ENCODE data around the gene ESR1.
A peak's percentile ranks its signal among the peaks of the same experiment; 100 is the strongest.
"Not testable (repeated sequence)": the region's sequence is repeated elsewhere in the genome, so short reads cannot be mapped to it uniquely, and the experiment has no call there.

ESR1 gene

GRCh38 chr6:152098683-152099082 is 291.2 kb downstream of the ESR1 start:
- DNase-seq, result no peak

DNA sequence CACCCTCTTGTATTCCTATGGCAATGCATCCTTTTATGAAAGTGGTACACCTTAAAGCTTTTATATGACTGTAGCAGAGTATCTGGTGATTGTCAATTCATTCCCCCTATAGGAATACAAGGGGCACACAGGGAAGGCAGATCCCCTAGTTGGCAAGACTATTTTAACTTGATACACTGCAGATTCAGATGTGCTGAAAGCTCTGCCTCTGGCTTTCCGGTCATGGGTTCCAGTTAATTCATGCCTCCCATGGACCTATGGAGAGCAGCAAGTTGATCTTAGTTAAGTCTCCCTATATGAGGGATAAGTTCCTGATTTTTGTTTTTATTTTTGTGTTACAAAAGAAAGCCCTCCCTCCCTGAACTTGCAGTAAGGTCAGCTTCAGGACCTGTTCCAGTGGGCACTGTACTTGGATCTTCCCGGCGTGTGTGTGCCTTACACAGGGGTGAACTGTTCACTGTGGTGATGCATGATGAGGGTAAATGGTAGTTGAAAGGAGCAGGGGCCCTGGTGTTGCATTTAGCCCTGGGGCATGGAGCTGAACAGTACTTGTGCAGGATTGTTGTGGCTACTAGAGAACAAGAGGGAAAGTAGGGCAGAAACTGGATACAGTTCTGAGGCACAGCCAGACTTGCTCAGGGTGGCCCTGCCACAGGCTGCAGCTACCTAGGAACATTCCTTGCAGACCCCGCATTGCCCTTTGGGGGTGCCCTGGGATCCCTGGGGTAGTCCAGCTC is 292.1 kb downstream of the ESR1 start:
- no peak for DNase-seq

DNA sequence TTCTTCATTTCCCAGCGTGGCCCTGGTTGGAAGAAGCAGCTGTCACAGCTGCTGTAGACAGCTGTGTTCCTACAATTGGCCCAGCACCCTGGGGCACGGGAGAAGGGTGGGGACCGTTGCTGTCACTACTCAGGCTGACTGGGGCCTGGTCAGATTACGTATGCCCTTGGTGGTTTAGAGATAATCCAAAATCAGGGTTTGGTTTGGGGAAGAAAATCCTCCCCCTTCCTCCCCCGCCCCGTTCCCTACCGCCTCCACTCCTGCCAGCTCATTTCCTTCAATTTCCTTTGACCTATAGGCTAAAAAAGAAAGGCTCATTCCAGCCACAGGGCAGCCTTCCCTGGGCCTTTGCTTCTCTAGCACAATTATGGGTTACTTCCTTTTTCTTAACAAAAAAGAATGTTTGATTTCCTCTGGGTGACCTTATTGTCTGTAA is 292.7 kb downstream of the ESR1 start:
- DNase-seq, result peak; percentile 83

- DNase-seq, result no peak
Measured at GRCh38 chr6:152107973-152108372, 300.5 kb downstream of the ESR1 start.

DNA sequence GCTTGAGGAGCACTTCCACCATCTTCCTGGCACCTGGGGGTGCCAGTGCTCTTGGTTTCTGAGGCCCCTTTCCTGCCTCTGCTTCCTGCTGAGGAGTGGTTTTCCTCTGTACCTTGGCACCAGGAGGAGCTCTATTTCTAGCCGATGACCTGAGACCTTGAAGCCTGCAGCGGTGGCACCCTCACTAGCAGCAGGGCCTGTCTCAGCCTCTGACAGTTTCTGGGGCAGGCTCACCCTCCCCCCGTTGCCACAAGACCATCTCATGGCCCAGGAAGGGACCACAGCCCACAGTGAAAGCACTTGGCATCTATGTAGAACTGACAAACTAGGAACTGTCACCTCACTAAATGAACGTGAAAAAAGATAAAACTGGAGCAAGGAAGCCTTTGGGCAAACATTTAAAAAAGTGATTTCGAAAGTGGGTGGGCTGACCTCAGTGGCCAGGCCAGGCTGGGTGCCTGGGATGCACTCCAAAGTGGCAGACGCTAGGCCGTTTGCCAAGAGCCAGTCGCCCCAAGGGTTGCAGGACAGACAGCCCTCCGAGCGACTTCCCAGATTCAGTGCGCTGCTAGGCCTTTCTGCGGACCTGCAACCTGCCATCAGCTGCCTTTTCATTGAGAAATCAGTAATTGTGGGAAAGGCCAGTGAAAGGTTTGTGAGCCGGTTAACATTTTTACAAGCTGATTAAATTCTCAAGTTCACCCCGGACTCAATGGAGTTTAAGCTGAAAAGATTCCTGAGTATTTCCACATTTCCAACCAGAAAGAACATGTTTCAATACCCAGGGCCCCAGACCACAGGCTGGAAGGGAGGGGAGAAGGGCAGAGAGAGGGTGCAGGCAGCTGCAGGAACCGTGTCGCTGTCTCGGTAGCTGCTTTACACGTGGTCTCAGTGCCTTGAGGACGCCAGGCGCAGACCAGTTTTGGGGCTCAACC is 303.7 kb downstream of the ESR1 start:
- peak; percentile 36 for DNase-seq

DNA sequence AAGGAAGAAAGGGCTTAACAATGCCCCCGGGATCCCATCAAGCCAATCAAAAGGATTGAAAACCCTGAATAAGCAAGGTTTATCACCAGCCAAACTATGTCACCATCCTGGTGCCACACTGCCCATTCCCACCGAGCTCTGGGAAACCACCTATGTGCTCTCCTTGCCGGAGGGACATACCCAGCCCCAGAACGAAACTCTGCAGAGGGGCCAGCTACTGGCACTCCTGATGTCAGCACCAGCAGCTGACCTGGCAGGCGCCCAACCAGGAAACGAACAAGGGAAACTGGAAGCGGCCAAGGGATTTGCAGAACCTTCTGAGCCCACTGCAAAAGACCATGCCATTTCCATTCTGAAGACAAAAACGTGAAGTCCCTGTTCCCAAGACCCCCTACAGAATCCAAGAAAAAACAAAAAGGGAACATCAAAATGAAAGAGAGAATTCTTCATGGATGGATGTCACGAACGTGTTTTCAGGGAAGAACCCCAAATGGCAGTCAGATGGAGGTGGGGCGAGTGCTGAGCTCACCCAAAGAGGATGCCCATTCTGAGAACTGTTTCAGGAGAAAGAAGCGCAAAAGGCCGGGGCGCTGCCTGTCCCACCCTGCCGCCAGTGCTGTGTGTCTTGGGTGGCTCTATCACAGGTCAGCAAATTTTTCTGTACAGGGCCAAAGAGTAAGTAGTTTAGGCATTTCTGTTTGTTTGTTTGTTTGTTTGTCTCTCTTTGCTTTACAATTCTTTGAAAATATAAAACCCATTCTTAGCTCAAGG is 305.2 kb downstream of the ESR1 start:
- peak; percentile 35 for DNase-seq

DNA sequence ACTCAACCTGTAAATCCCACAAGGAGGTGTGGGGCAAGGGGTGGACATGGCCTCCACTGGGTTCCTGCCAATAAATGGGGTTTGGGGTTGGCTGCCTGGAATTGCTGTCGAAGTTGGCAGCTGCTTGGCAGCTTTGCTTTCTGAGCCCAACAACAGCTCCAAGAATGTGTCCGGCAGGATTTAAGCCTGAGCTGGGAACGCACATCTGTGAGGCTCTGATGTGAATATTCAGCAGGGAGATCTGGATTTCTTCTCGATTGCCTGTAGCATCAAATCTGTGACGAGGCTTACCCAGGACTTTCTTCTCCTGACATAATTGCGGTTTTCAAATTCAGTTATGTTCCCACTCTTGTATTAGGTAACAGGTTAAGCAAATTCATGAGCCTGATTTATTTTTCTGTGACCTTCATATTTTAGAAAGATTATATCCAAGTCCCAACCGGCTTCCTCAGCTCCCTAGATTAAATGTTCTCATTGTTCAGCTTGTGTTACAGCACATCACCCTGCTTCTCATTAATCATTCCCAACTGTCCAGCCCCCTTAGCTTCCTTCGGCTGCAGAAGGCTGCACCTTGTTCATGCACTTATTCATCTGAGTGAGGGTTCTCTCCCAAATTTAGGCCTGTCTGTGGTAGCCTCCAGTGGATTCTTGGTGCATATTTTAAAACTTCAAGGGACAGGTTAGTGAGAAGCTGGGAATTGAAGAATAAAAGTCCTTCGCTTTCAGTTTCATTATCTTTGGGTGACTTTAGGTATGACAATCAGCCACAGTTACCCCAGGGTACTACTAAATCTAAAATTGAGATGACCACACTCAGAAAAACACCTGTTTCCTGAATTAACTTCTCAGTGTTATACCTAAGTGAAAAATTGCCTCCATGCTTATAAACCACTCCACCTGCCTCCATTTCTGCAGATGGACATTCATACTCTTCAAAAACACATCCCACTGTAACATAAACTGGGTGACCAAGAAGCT is 310.0 kb downstream of the ESR1 start:
- peak; percentile 32 for DNase-seq

GRCh38 chr6:152118224-152118623 is 310.7 kb downstream of the ESR1 start:
- no peak for DNase-seq

DNA sequence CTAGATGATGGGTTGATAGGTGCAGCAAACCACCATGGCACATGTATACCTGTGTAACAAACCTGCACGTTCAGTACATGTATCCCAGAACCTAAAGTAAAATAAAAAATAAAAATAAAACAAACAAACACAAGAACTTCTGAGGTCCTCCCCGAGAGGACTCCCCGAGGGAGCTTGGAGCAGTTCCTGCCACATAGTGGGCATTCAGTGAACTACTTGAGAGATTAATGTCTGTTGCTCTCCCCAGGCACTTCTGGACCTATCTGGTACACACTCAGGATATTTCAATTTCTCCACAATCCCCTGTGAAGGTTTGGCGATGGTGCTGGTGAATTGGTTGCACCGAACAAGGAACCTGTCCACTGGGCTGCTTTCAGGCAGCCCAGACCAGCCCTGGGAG is 311.2 kb downstream of the ESR1 start:
- DNase-seq, result peak; percentile 8

- no peak for DNase-seq
Measured at GRCh38 chr6:152119831-152120230, 312.3 kb downstream of the ESR1 start.

DNA sequence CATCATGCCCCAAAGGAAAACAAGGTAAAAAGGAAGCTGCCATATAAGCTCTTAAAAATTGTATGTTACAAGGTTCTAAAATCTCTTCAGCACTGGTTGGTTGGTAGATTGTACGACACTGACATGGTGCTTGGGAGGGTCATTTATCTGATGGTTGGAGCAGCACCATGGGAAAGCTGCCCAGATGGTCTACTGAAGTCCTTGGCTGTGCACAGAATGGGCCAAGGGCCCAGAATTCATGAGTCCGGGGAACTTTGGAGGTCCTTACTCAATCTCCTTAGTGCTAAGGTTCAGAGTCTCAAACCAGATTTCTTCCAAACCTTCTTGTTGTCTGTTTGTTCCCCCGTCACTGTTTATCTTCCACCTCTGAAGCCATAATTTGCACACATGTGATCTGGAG is 314.4 kb downstream of the ESR1 start:
- DNase-seq, result no peak

DNA sequence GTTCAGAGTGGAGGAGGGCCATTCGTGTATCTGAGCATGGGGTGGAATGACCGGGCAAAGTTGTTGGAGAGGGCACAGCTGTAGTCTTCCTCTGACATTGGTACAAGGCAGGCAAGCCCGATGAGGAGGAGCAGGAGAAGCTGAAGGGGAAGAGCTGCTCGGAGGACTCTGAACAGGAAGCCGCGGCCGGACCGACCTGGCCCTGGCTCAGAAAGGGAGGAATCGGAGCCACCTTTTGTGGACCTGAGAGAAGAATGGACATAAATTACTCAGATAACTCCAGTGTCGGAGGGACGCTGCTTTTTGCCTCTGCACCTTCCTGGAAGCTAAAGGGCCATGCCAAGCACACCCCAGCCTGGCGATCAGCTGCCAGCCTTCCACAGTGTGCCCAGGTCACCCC is 315.0 kb downstream of the ESR1 start:
- DNase-seq, result no peak

DNA sequence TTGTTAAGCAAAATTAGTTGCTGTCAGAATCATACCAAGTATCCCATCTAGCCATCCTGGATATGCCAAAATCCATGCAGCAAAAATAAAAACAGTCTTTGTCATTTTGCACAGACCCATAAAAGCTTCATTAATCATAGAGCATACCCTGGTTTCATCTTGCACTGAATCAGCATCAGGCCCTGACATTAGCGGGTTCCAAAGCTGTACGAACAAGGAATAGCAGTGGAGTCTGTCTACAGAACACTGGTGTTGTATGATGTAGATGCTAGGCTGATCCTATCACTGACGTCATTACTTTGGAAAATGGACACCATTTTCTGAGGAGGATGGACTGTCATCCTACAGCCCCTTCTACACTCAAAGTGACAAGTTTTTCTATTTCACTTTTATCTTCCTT is 315.6 kb downstream of the ESR1 start:
- DNase-seq, result no peak

DNA sequence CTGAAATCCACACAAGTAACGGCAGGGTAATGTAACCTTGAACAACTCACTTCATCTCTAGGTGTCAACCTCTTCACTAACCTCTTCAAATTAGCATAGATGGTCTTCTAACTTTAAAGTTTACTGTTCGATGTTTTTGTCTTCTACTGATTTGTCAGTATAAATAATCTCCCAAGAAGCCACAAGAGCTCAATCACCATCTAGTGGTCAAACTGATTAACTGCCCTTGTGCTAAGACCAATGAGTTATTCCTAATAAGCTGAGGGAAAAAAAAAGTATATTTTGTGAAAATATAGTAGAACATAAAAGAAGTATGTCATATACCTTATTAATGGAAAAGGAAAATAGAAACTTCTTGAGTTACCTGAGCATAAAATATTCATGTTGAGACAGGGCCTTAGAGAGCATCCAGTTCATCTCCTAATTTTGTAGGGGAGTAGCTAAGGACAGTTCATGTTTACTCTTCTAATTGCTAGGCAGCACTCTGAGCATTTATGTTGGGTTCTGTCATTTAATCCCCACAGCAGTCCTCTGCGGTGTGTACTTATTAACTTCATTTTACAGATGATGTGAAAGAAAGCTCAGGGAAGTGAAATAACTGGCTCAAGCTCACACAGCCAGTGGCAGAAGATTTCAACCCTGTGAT is 317.1 kb downstream of the ESR1 start:
- DNase-seq, result peak; percentile 75

DNA sequence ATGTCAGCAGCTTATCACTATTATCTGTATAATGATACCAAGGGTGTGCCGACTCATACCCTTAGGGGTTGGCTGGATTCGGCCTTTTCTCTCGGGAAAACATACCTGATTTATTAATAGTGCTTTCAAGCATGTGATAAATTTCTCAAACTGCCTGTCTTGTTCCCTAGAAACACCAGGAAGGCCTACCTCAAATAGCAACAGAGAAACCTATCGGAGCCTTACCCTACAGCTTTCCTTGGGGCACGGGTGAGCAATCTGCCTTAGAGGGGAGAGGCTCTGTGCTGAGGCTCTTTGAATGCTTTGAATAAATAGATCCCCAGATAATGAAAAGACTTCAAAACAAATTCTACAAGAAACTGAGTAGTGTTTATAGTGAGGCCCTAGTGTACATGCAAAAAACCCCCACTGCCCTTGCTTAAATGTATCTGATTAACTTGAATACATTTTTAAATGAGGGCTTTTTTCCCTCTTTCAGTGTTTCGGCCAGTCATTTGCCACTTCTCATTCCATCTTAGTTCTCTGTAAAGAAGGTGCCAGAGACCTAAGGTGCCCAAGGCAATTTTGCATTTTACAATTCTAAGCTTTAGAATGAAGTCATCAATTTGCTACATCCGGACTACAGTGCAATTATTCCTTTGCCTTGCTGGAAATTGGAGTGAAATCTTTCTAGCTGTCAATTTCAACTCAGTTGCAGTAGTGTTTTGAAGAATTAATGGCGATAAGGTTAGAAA is 320.1 kb downstream of the ESR1 start:
- no peak for DNase-seq

DNA sequence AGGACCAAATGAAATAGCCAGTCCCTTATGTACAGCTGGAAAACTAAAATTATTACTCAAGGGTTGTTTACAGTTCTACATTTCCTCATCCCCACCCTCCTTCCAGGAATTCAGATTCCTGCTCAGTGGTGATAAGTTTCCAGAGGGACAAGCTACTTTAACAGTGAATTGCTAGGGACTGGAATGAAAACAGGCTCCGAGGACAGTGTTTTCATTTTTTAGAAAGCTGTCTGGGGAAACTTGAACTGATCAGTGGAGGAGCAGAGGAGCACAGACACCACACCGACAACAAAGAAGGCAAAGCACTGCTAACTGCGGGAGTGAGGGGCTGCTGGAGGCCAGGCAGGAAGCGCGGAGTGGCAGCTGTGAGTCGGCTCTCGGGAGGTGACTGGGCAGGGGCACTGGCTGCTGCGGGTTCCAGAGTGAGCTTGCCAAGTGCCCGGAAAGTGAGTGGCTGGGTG is 322.2 kb downstream of the ESR1 start:
- no peak for DNase-seq

GRCh38 chr6:152130441-152130840 is 323.0 kb downstream of the ESR1 start:
- DNase-seq, result no peak

DNA sequence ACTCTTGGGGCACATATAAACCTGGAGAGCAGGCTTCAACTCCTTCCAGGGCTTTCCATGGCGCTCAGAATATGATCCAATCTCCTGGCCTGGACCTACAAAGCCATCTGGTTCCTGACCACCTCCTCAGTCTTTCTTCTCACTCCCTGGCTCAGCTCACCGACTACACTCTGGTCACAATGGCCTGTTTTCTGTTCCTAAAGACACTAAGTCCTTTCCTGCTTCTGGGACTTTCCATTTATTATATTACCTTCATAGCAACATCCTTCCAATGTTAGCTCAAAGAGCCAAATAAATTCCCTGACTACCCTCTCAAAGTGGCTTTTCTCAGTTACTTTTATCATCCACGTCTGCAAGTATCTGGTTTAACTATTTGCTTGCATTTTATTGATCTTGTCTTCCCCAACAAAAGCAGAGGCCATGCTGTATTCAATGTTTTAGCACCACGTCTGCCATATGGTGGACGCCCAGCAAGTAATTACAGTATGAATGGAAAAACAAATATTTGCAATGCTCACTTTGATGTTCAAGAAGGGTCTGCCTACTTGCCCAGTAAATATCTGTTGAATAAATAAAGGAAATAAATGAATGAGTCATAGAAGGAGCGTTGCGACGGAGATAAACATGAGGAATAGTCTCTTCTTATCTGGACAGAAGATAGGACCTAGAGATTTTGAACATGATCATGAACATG is 328.4 kb downstream of the ESR1 start:
- no peak for DNase-seq

- no peak for DNase-seq
Measured at GRCh38 chr6:152136449-152136825, 329.0 kb downstream of the ESR1 start.

GRCh38 chr6:152138344-152138743 is 330.9 kb downstream of the ESR1 start:
- not testable (repeated sequence) for DNase-seq

Data from NCI-H82 (cell line).